Stimulated activated CD8-positive, alpha-beta memory T cell treated with anti-CD3 and anti-CD28 coated beads, Interleukin-15, amount 100 ng/mL, for 48 hours (primary cell): ENCODE data around the gene ATOH8.

Experiments
- DNase-seq, 2 donors: peaks; one replicate each; pipeline ENCODE4 v3.0.0-alpha.2; 2020; ENCODE audit warnings: low read depth in 2 of 2

Gene ATOH8

GRCh38 chr2:85736456-85737355 lies 17.1 kb upstream of the ATOH8 start:
- no peak for DNase-seq

DNA sequence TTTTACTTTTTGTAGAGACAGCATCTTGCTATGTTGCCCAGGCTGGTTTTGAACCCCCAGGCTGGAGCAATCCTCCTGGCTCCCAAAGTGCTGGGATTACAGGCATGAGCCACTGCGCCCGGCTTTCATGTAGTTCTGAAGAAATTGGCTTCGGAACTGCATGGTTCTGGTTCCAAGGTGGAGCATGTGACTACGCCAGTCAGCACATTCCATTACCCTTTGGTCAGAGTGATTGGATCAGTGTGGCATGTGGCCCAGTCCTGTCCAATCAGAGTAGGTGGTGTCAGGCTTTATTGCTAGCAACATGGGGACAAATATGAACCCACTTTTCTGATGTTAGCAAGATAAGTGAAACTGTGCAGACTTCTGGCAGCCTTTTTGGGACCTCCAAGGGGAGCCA lies 16.3 kb upstream of the ATOH8 start:
- DNase-seq = no peak

- DNase-seq = no peak
These were observed 15.8 kb upstream of the ATOH8 start for GRCh38 chr2:85737961-85738360.

GRCh38 chr2:85740193-85740592 lies 13.6 kb upstream of the ATOH8 start:
- DNase-seq = no peak

- no peak for DNase-seq
These were observed 12.5 kb upstream of the ATOH8 start for GRCh38 chr2:85741211-85741832.

DNA sequence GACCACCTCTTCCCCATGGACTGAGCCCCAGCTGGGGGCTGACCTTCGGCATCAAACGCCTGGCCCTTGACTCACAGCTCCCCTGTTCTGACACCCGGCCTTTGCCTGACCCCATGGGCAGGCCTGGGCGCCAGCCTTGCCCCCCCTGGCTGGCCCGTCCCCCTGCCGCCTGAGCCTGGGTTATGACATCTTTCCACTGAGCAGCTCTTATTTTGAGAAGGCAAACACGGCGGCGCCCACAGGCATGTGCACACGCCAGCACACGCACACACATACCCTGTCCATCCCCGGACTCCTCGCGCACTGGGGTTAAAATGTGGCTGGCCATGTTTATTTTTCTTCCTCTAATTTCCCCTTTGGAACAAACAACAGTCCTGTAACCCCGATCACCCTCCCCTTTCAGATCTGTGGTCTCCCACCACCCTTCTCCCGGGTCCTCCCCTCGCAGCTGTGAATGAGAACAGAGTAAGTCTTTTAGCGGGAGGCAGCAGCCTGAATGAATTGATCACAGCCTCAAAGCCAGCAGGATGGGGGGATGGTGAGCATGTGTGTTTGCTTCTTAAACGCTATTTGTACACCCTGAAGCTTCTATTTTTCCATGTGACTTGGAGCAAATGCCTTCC lies 11.8 kb upstream of the ATOH8 start:
- no peak for DNase-seq

GRCh38 chr2:85743304-85743978 lies 10.3 kb upstream of the ATOH8 start:
- no peak for DNase-seq

GRCh38 chr2:85744055-85744454 lies 9.7 kb upstream of the ATOH8 start:
- DNase-seq = no peak

- no peak for DNase-seq
These were observed 8.8 kb upstream of the ATOH8 start for GRCh38 chr2:85744741-85745601.

DNA sequence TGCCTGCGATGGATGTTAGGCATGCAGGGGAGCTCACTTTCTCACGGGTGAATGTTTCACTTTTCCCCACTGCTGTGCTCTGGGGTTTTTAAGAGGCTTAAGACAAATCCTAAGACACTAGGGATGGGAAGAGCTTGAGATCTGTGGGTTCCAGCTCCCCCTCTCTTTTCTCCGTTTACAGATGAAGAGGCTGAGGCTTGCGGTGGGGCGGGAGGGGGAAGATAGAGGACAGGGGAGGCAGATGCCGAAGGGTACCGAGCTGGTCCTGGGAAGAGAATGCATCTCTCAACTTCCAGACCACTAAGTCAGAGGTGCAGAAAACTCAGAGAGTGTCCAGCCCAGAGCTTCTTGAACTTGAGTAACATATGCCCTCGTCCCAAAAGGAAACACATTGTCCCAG lies 8.2 kb upstream of the ATOH8 start:
- DNase-seq = no peak

DNA sequence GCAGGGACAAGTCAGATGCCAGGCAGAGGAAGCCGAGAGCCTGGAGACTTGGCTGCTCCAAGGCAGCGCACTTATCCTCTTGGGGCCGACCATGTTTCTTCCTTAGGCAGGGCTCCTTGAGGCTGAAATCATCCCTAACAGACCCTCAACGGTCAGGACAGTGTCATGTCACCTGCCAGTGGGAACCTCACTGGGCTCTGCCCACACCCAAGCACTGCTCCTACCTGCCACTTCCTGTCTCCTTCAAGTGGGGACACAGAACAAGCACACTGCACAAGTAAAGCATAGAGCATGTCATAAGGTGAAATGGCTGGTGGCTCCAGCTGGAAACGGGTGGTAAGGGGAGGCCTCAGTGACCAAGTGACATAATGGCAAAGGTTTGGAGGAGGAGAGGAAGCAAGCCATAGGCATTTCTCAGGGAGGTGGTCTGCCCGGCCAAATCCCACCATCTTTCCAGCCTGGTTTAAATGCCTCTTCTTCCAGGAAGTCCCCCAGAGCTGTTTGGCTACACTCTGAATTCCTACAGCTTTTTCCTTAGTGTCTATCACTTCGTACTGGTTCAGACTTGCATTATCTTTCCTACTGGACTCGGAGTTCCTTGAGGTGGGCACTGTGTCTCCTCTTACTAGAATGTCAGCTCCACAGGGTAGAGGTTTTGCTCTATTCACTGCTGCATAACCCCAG lies 7.3 kb upstream of the ATOH8 start:
- no peak for DNase-seq

- no peak for DNase-seq
These were observed 6.3 kb upstream of the ATOH8 start for GRCh38 chr2:85747441-85747840.

DNA sequence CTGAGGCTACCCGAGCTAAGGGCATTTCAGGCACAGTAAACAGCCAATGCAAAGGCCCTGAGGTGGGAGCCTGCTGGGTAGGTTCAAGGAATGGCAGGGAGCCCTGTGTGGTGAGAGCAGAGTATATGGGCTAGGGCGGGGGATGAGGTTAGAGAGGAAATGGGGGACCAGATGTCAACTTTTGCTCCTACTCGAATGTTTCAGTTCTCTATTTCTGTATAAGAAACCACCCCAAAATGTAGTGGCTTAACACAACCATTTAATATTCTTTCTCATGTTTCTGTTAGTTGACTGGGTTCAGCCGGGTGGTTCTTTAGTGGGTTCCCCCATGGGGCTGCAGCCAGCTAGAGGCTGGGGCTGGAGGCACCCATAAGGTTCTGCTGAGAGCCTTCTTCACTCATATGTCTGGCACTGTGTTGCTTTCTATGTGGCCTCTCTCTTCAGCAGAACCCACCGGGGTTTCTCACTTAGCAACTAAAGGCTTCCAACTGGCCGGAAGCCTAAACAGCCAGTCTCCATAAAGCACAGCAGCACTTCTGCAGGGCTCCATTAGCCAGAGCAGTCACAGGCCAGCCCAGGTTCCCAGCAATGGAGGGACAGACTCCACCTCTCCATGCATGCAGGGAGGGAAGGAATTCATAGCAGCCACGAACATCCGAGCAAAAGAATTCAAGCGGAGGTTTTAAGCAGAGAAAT lies 5.6 kb upstream of the ATOH8 start:
- no peak for DNase-seq

DNA sequence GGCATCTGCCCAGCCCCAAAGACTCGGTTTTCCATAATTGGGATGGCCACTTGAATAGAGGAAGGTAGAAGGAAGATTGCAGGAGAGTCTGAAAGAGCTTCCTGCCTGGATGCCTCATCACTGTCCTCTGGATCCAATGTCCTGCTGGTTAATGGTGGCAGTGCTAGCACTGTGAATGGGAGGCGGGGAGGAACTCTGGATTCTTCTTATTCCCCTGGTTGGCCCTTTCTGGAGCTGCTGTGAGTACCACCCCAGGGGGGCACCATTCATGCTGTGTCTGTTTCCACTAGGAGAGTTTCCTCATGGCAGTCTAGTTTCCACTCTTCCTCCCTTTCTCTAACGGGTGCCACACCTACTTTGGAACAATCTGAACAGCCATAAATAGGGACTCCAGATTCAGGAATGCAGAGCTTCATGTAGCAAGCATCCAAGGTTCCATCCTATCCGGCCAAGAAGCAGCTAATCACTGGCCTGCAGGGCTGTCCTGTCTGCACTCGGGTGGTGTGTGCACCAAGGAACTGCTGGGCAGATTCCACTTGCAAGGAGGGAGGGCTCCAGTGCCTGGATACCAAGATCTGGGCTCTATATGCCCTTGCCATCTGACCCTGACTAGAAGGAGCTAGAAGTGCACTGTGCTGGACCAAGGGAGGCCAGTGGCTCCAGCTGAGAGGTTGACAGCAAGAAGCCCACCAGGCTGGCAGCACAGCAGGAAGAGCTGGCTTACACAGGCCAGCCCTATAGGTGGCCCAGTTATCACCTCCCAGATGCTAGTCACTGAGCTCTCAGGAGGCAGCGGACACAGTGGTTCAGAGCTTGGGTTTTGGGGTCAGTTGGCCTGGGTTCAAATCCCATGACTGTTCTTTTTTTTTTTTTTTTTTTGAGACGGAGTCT lies 4.6 kb upstream of the ATOH8 start:
- DNase-seq = no peak

GRCh38 chr2:85750587-85751575 lies 2.9 kb upstream of the ATOH8 start:
- peak; percentile 34 for DNase-seq

DNA sequence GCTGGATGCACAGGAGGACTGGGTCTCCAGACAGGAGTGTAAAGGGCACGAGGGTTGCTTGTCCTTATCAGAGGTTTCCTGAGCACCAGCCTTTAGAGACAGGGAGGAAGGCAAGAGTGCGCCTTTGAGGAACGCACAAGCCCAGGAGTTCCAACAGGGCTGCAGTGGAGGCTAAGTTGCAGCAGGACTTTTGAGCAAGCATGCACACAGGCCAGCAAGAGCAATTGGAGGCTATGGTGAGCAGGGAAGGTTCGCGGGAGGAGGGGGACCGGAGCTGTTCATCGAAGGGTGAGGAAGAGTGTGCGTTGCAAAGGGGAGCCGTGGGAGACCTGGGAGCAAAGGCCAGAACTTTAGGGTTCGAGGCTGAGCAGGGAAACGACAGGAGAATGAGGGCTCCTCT lies 2.2 kb upstream of the ATOH8 start:
- no peak for DNase-seq

DNA sequence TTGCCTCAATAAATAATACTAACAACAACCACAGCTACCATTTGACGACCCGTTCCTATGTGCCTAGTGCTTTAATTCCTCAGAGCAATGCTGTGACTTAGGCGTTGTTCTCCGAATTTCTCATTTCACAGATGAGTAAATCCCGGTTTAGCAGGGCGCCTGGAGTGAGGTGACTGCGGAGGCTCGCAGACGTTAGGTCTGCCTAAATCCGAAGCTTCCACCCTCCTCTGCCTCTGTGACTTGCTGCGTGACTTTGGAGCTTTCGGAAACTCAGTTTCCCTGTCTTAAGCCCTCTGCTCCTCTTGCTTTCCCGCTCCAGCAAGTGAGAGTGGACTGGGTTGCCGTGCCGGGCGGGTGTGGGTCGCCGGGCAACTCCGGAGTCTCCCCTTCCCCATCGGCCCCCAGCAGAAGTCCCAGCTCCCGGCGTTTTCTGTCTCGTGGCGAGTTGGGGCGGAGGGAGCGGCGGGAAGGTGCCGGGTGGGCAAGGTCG lies 711 bp upstream of the ATOH8 start:
- no peak for DNase-seq
